ENCODE results near the gene MIOX.

The MIOX gene

DNA sequence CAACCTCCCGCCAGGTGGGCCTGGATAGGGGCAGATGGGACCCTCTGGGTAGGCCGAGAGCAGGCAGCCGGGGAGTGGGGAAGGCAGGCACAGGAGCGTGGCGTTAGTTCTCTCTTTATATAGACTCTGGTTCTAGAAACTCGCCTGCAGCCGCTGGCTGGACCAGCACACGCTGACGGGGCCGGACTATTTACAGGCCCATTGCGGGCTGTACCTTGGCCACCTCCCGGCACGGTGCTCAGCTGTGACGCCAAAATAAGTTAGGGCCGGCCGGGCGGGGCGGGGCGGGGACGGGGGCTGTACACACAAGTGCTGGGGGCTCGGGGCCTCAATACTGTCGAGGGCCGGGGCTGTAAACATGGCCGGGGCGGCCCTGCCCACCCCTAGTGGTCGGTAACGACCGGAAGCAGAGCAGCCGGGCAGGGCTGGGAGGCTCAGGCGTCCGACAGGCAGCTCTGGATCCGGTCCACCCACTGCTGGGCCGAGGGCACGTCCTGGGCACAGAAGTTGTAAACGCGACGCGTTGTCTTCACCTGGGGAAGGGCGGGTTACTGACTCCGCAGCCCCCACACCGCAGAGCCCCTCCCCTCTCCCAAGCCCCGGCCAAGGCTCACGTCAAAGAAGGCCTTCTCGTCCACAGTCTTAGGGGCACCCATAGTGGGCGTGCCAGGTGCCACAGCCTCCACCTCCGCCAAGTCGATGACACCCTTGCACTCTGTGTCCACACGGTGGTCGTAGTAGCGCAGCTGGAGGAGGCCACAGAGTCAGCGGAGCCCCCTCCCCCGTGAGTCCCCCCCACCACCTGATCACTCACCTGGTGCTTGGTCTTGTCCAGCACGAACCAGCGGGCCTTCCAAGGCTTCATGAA lies 39.7 kb upstream of the MIOX start:
- H3K9ac ChIP-seq (ENCODE audit: low read depth, low read length, poor library complexity, severe bottlenecking), result no peak overlapping the region
- H2AFZ ChIP-seq (ENCODE audit: low read length), result no peak overlapping the region
- TF ChIP-seq EZH2phosphoT487 (IDR thresholded peaks at IDR 0.05; ENCODE audit: borderline replicate concordance), result no peak
- TF ChIP-seq, protein P1, sequence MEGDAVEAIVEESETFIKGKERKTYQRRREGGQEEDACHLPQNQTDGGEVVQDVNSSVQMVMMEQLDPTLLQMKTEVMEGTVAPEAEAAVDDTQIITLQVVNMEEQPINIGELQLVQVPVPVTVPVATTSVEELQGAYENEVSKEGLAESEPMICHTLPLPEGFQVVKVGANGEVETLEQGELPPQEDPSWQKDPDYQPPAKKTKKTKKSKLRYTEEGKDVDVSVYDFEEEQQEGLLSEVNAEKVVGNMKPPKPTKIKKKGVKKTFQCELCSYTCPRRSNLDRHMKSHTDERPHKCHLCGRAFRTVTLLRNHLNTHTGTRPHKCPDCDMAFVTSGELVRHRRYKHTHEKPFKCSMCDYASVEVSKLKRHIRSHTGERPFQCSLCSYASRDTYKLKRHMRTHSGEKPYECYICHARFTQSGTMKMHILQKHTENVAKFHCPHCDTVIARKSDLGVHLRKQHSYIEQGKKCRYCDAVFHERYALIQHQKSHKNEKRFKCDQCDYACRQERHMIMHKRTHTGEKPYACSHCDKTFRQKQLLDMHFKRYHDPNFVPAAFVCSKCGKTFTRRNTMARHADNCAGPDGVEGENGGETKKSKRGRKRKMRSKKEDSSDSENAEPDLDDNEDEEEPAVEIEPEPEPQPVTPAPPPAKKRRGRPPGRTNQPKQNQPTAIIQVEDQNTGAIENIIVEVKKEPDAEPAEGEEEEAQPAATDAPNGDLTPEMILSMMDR (conservative IDR thresholded peaks at IDR 0.05; ENCODE audit: low read length), result no peak
- no peaks in the 10 kb centered on the region for H3K9me2 ChIP-seq (replicated peaks; ENCODE audit: low read depth, low read length)
- H4K20me1 ChIP-seq (ENCODE audit: insufficient read depth, low read length, poor library complexity, severe bottlenecking), result peaks cover 9% of the 10 kb centered on the region
- no peaks in the 10 kb centered on the region for H3K27me3 ChIP-seq (ENCODE audit: insufficient read depth, low read length, poor library complexity, severe bottlenecking)
- H3K4me3 ChIP-seq (ENCODE audit: low read length, poor library complexity, severe bottlenecking), result no peak overlapping the region
- no peaks in the 10 kb centered on the region for H3F3A ChIP-seq (ENCODE audit: low read depth)
- peaks cover 16% of the 10 kb centered on the region for H3K4me1 ChIP-seq (ENCODE audit: insufficient read depth, low read length, poor library complexity, severe bottlenecking)
- no peak overlapping the region for H3K4me2 ChIP-seq (ENCODE audit: low read depth, low read length, poor library complexity, severe bottlenecking)
- H3K79me2 ChIP-seq (ENCODE audit: insufficient read depth, low read length), result no peaks in the 10 kb centered on the region
- H3K36me3 ChIP-seq (ENCODE audit: insufficient read depth, low read length), result peaks cover 43% of the 10 kb centered on the region; the same call in 1 of the 2 replicates
- H3K9me3 ChIP-seq (ENCODE audit: insufficient read depth, low read depth, low read length), result no peaks in the 10 kb centered on the region

GRCh38 chr22:50447576-50448551 lies 38.8 kb upstream of the MIOX start:
- H3K27me3 ChIP-seq (ENCODE audit: insufficient read depth, low read length, poor library complexity, severe bottlenecking), result no peaks in the 10 kb centered on the region
- H3K9ac ChIP-seq (ENCODE audit: low read depth, low read length, poor library complexity, severe bottlenecking), result no peak overlapping the region
- peaks cover 46% of the 10 kb centered on the region; the same call in 1 of the 2 replicates for H3K36me3 ChIP-seq (ENCODE audit: insufficient read depth, low read length)
- peaks cover 16% of the 10 kb centered on the region for H3K4me1 ChIP-seq (ENCODE audit: insufficient read depth, low read length, poor library complexity, severe bottlenecking)
- H3K79me2 ChIP-seq (ENCODE audit: insufficient read depth, low read length), result no peaks in the 10 kb centered on the region
- H3K9me2 ChIP-seq (replicated peaks; ENCODE audit: low read depth, low read length), result no peaks in the 10 kb centered on the region
- H3K4me2 ChIP-seq (ENCODE audit: low read depth, low read length, poor library complexity, severe bottlenecking), result no peak overlapping the region
- TF ChIP-seq, protein P1 (conservative IDR thresholded peaks at IDR 0.05; ENCODE audit: low read length), result no peak
- TF ChIP-seq EZH2phosphoT487 (IDR thresholded peaks at IDR 0.05; ENCODE audit: borderline replicate concordance), result no peak
- no peak overlapping the region for H2AFZ ChIP-seq (ENCODE audit: low read length)
- H3K4me3 ChIP-seq (ENCODE audit: low read length, poor library complexity, severe bottlenecking), result no peak overlapping the region
- peaks cover 9% of the 10 kb centered on the region for H4K20me1 ChIP-seq (ENCODE audit: insufficient read depth, low read length, poor library complexity, severe bottlenecking)
- H3K9me3 ChIP-seq (ENCODE audit: insufficient read depth, low read depth, low read length), result no peaks in the 10 kb centered on the region
- no peaks in the 10 kb centered on the region for H3F3A ChIP-seq (ENCODE audit: low read depth)

DNA sequence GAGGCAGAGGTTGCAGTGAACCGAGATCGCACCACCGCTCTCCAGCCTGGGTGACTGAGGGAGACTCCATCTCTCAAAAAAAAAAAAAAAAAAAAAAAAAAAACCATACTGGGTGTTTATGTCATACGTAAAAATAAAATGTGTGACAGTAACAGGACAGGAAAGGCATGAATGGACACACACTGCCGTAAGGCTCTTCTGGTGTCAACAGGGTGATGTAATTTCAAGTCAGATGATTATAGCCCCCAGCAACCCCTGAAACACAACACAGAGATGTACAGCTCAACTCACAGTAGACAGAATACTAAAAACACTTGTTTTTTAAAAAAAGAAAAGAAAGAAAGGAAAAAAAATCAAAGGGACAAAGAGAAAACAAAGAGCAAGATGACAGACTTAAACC lies 34.0 kb upstream of the MIOX start:
- Histone ChIP-seq H2AFZ (ENCODE audit: low read length) (no peak overlapping the region), H3F3A (ENCODE audit: low read depth) (no peaks in the 10 kb centered on the region), H3K27me3 (ENCODE audit: insufficient read depth, low read length, poor library complexity, severe bottlenecking) (no peaks in the 10 kb centered on the region), H3K4me1 (ENCODE audit: insufficient read depth, low read length, poor library complexity, severe bottlenecking) (peaks cover 8% of the 10 kb centered on the region), H3K9me3 (ENCODE audit: insufficient read depth, low read depth, low read length) (no peaks in the 10 kb centered on the region), H3K79me2 (ENCODE audit: insufficient read depth, low read length) (no peaks in the 10 kb centered on the region), H3K4me3 (ENCODE audit: low read length, poor library complexity, severe bottlenecking) (no peak overlapping the region), H3K9me2 (replicated peaks; ENCODE audit: low read depth, low read length) (no peaks in the 10 kb centered on the region), H4K20me1 (ENCODE audit: insufficient read depth, low read length, poor library complexity, severe bottlenecking) (peaks cover 11% of the 10 kb centered on the region), H3K9ac (ENCODE audit: low read depth, low read length, poor library complexity, severe bottlenecking) (no peak overlapping the region), H3K4me2 (ENCODE audit: low read depth, low read length, poor library complexity, severe bottlenecking) (no peak overlapping the region), H3K36me3 (ENCODE audit: insufficient read depth, low read length) (peaks cover 59% of the 10 kb centered on the region; the same call in 1 of the 2 replicates)
- no peak for TF ChIP-seq EZH2phosphoT487 (IDR thresholded peaks at IDR 0.05; ENCODE audit: borderline replicate concordance)
- TF ChIP-seq, protein P1 (conservative IDR thresholded peaks at IDR 0.05; ENCODE audit: low read length), result no peak

Measured in Loucy (cell line).